Activated CD4-positive, alpha-beta T cell treated with anti-CD3 and anti-CD28 coated beads for 36 hours (primary cell): ENCODE data around the gene EHBP1. TPM values are rescaled to one million over a fixed set of nuclear protein-coding genes. Genes with fewer than 3 reads are reported as not detected.
A peak's percentile ranks its signal among the peaks of the same experiment; 100 is the strongest.

Experiments used
- ATAC-seq: fragments of 200-7000 bp; cut with Tn5 transposase; one replicate; pipeline ENCODE4 v1.10.0; 2021; ENCODE audit warnings: mild to moderate bottlenecking, moderate library complexity
- CTCF ChIA-PET: fragments of 350-600 bp; sonication (Branson Sonifier 250); formaldehyde crosslinking; loops from one replicate; lab custom pipeline; 2021; ENCODE audit warnings: antibody characterized with exemption; lab: Charles Lee
- POLR2A ChIA-PET: fragments of 350-600 bp; sonication (Branson Sonifier 250); formaldehyde crosslinking; loops from one replicate; lab custom pipeline; 2021; ENCODE audit warnings: antibody characterized with exemption, inconsistent platforms; lab: Charles Lee
- DNase-seq: peaks from one replicate; pipeline ENCODE4 v3.0.0-alpha.2; 2020
- H3K27ac Mint-ChIP-seq: one replicate; pipeline ENCODE4 v1.8.0; 2021; ENCODE audit warnings: mixed read lengths
- H3K27me3 Mint-ChIP-seq: one replicate; pipeline ENCODE4 v1.8.0; 2021; ENCODE audit warnings: mixed read lengths
- H3K36me3 Mint-ChIP-seq: one replicate; pipeline ENCODE4 v1.8.0; 2021; ENCODE audit warnings: low read depth, mixed read lengths
- H3K4me1 Mint-ChIP-seq: one replicate; pipeline ENCODE4 v1.8.0; 2021; ENCODE audit warnings: mixed read lengths
- H3K4me3 Mint-ChIP-seq: one replicate; pipeline ENCODE4 v1.8.0; 2021; ENCODE audit warnings: mild to moderate bottlenecking, moderate library complexity, mixed read lengths
- H3K9me3 Mint-ChIP-seq: one replicate; pipeline ENCODE4 v1.8.0; 2021; ENCODE audit warnings: low read depth, mixed read lengths
- intact Hi-C, 2 experiments: fragments of 100-400 bp; cut with DNase I in 1 of 2; cut with micrococcal nuclease in 1 of 2; formaldehyde crosslinking; loops; one replicate each; pipeline versions ENCODE4 v1.14.2 to v1.15.1; 2022 to 2024; cut with DNase I, micrococcal nuclease
- total RNA-seq, 2 experiments: library from RNA; stranded (reverse); gene quantifications; one replicate each; pipeline ENCODE4 v1.2.3, GENCODE V29; 2021

The EHBP1 gene
- total RNA-seq, 2 experiments from 2014 or later, result 27.3 to 28.5 TPM

DNA sequence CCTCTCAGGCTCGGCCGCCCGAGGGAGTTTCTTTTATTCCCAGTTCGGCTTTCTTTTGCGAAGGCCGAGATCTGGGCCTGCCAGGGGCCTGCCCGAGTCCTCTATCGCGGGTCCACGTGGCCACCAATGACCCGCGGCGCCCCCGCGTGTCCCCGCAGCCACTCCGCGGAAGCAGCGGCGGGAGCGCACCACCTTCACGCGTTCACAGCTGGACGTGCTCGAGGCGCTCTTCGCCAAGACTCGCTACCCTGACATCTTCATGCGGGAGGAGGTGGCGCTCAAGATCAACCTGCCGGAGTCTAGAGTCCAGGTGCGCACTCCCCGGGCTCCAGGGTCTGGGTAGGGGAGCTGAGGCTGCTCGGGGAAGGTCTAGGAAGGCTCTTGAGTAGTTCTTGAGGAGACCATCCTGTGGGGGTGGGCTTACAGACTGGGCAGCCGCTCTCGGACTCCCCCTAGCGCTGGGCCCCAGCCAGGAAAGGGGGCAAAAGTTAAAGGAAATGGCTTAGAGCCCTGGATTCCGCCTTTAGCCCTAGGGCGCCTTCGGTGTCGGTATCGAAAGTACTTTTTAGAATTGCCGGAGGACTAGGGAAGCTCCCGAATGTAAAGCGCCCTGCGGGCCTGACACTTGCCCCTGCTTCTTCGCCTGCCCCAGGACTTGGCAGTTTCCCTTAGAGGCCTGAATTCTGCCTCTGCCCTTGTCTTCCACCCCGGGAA lies 348.5 kb downstream of the EHBP1 start:
- no peaks in the 10 kb centered on the region for H3K9me3 Mint-ChIP-seq
- H3K4me3 Mint-ChIP-seq, result peak overlapping the region; percentile 36
- peak; percentile 4 for ATAC-seq
- intact Hi-C loops, result loop anchor here (5.0 to 10.0 kb wide), 6 partner anchors 267 to 788 kb away; partner anchors contain the start of genes MDH1 (in 1 of the 2), UGP2 (in 1 of the 2) and WDPCP (in 1 of the 2)
- POLR2A ChIA-PET, result interaction anchor here (0.6 kb wide), 1 partner anchor 30 kb away, joined by 5 read pairs; no protein-coding TSS in a partner anchor
- peaks cover 73% of the 10 kb centered on the region for H3K4me1 Mint-ChIP-seq
- peaks cover 80% of the 10 kb centered on the region for H3K27me3 Mint-ChIP-seq
- DNase-seq, result peak; percentile 61
- CTCF ChIA-PET, result interaction anchor here (0.6 to 0.7 kb wide), 4 partner anchors 43 to 1340 kb away, joined by 3 to 4 read pairs (median 3); no protein-coding TSS in a partner anchor
- no peak overlapping the region for H3K27ac Mint-ChIP-seq
- H3K36me3 Mint-ChIP-seq, result no peaks in the 10 kb centered on the region

DNA sequence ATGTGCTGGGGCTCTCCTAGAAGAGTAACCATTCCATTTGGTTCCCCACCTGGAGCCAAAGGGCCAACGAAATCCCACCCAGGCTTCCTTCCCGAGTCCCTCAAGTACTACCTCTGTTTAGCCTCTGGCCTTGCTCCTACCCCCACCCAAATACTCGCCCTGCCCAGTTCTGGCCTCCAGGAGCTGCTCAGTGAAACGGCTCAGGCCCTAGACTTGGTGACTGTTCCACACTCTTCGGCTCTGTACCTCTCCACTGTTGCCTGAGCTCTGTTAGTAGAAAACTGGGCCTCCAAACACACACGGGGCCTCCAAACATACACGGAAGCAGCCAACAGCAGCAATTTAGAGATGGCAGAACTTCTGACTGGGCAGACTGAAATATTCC lies 349.3 kb downstream of the EHBP1 start:
- ChIA-PET CTCF (interaction anchor here (0.6 kb wide), 2 partner anchors 72 to 812 kb away, joined by 3 to 4 read pairs; no protein-coding TSS in a partner anchor), POLR2A (no interaction called here)
- peaks cover 67% of the 10 kb centered on the region for H3K4me1 Mint-ChIP-seq

DNA sequence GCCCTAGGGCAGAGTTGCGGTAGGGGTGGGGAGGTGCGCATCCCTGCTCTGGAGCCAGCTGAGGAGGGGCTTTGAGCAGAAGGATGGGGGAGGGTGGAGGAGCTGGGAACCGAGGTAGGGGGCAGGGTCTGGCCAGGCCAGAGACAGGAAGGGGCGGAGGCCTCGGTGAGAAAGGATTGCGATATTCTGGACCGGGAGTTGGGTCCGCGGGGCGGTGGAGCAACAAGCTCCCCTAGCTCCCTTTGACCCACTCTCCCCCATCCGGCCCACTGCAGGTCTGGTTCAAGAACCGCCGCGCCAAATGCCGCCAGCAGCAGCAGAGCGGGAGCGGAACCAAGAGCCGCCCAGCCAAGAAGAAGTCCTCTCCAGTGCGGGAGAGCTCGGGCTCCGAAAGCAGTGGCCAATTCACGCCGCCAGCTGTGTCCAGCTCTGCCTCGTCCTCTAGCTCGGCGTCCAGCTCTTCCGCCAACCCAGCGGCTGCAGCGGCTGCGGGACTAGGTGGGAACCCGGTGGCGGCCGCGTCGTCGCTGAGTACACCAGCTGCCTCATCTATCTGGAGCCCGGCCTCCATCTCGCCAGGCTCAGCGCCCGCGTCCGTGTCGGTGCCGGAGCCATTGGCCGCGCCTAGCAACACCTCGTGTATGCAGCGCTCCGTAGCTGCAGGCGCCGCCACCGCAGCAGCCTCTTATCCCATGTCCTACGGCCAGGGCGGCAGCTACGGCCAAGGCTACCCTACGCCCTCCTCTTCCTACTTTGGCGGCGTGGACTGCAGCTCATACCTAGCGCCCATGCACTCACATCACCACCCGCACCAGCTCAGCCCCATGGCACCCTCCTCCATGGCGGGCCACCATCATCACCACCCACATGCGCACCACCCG lies 350.0 kb downstream of the EHBP1 start:
- intact Hi-C loops, result loop anchor here in 1 of 2 experiments (10.0 kb wide), 2 partner anchors 271 to 379 kb away; no protein-coding TSS in a partner anchor
- H3K27me3 Mint-ChIP-seq, result peaks cover 75% of the 10 kb centered on the region
- H3K36me3 Mint-ChIP-seq, result no peaks in the 10 kb centered on the region
- POLR2A ChIA-PET, result no interaction called here
- H3K4me1 Mint-ChIP-seq, result peaks cover 70% of the 10 kb centered on the region
- CTCF ChIA-PET, result interaction anchor here (0.7 to 0.8 kb wide), 2 partner anchors 8 to 763 kb away, joined by 3 read pairs; no protein-coding TSS in a partner anchor
- H3K9me3 Mint-ChIP-seq, result no peaks in the 10 kb centered on the region
- H3K27ac Mint-ChIP-seq, result no peak overlapping the region
- DNase-seq (peak; percentile 38), ATAC-seq (no peak)
- peak overlapping the region; percentile 28 for H3K4me3 Mint-ChIP-seq

More for the DNA sequence above, 349.3 kb downstream of the EHBP1 start:
- DNase-seq (peak; percentile 10), ATAC-seq (no peak)
- H3K27me3 Mint-ChIP-seq, result peaks cover 72% of the 10 kb centered on the region
- H3K4me3 Mint-ChIP-seq, result peak overlapping the region; percentile 2
- no peak overlapping the region for H3K27ac Mint-ChIP-seq
- H3K9me3 Mint-ChIP-seq, result no peaks in the 10 kb centered on the region
- no peaks in the 10 kb centered on the region for H3K36me3 Mint-ChIP-seq
- intact Hi-C loops, result loop anchor here (5.0 to 10.0 kb wide), 6 partner anchors 268 to 787 kb away; partner anchors contain the start of genes MDH1 (in 1 of the 2), UGP2 (in 1 of the 2) and WDPCP (in 1 of the 2)

DNA sequence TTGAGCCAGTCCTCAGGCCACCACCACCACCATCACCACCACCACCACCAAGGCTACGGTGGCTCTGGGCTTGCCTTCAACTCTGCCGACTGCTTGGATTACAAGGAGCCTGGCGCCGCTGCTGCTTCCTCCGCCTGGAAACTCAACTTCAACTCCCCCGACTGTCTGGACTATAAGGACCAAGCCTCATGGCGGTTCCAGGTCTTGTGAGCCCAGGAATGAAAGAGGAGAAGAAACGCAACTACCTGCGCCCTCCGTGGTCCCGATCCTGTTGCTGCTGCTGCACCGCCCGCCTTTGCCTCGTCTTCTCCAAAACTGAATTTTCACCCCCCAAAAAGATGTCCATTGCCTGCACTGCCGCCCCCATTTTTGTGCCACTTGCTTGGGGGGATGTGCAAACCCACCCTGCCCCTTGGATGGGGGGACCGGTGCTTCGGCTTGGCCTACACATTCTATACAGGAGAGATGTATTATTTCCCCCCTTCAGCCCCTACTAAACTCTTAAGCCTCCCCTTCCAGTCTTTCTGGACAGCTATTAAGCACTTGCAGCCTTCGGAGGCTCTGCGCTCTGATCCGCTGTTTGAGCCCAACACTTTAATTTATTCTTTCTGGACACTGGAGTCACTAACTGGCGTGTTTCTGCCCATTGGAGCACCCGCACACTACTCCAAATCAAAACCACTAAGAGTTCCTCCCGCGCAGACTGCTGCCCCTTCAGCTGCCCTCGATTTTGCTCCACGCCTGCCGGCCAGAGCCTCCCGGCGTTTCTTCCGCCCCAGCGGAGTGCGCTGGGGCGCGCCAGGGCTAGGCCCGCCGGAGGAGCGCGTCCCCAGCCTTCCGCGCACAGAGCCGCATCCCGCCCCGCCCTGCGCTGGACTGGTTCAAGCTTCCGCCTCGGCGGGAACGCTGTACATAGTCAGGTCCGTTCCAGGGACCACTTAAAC lies 350.9 kb downstream of the EHBP1 start:
- DNase-seq (peak; percentile 59), ATAC-seq (peak; percentile 47)
- POLR2A ChIA-PET, result no interaction called here

DNA sequence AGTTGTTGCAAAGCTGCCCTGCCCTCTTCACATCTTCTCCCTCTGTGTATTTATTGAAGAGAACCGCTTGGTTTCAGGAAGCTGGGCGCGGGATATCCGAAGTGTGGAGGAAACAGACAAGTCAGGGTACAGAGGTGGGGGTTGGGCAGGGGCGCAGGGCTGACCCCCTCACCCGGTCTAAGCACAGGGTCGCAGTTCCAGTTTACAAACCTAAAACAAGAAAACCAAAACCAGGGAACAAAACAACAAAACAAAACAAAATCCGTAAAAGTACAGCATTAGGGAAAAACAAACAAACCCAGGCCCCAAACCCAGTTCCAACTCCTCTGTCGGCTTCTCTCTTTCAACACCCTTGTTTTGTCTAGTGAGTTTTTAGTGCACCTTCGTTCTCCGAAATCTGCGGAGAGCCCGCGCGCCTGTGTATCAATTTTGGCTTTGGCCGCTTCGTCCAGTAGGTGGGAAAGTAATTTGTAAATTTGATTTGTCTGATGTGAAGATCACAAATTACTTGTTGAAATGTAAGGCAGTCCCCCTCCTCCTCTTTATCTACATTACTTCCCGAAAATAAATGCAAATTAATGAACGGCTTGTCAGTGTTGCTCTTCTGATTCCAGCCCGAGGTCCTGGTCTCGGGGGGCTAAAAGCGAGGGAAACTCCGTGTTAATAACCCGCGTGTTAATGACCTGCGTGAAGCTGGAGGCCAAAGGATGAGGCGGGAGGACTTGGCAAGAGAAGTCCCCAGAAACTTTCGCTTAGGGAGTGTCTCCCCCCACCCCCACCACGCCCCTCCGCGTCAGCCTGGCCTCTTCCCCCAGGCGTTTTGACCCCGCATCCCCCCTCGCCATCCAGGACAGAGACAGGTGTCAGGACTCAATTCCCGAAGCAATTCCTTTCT lies 352.0 kb downstream of the EHBP1 start:
- ChIA-PET CTCF (no interaction called here), POLR2A (no interaction called here)
- no peaks in the 10 kb centered on the region for H3K9me3 Mint-ChIP-seq
- peaks cover 62% of the 10 kb centered on the region for H3K4me1 Mint-ChIP-seq
- no peak overlapping the region for H3K27ac Mint-ChIP-seq
- H3K27me3 Mint-ChIP-seq, result peaks cover 77% of the 10 kb centered on the region
- no peak for DNase-seq
- no peaks in the 10 kb centered on the region for H3K36me3 Mint-ChIP-seq
- no peak for ATAC-seq
- intact Hi-C loops, result loop anchor here (1.0 to 10.0 kb wide), 4 partner anchors 8 to 377 kb away; no protein-coding TSS in a partner anchor
- H3K4me3 Mint-ChIP-seq, result peak overlapping the region; percentile 28

More for the DNA sequence above, 350.9 kb downstream of the EHBP1 start:
- H3K4me3 Mint-ChIP-seq, result peak overlapping the region; percentile 28
- no peaks in the 10 kb centered on the region for H3K36me3 Mint-ChIP-seq
- intact Hi-C loops, result loop anchor here in 1 of 2 experiments (1.0 to 10.0 kb wide), 3 partner anchors 8 to 378 kb away; no protein-coding TSS in a partner anchor
- H3K4me1 Mint-ChIP-seq, result peaks cover 67% of the 10 kb centered on the region
- H3K27ac Mint-ChIP-seq, result no peak overlapping the region
- H3K27me3 Mint-ChIP-seq, result peaks cover 74% of the 10 kb centered on the region
- H3K9me3 Mint-ChIP-seq, result no peaks in the 10 kb centered on the region
- CTCF ChIA-PET, result no interaction called here

DNA sequence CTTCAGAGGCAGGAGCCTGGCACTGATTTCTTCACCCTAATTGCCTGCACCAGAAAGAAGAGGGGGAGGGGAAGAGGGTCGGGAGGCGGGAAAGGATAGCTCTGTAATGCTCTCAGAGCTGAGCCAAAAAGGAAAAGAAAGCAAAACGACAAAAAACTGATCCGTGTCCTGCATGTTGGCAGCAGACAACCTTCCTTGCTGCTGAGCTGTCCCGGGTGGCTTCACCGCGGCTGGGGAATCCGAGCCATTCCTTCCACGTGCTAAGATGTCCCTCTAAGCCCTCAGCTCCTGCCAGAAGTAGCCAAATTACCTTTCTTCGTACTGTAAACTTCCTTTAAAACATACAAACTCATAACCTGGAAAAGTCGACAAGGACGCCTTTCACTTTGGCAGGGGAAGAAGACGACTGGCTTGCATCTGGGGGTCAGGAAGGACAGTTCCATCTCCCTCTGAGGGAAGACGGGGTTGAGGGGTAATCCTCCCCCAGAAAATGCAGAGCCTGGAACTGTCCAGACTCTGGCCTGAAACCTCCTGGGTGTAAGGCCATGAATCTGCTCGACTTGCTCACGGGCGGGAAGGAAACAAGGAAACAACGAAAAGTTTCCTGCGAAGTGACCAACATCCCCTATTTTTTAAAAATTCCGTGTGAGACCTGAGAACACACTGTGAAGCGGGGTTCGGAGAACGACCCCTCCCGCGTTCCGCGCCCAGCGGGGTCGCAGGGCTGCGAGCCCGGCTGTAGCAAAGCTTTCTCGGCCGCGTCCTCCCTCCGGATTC lies 352.8 kb downstream of the EHBP1 start:
- ATAC-seq (no peak), DNase-seq (peak; percentile 12)
- peaks cover 56% of the 10 kb centered on the region for H3K4me1 Mint-ChIP-seq
- no peaks in the 10 kb centered on the region for H3K9me3 Mint-ChIP-seq
- CTCF ChIA-PET, result no interaction called here
- H3K4me3 Mint-ChIP-seq, result peak overlapping the region; percentile 28
- POLR2A ChIA-PET, result no interaction called here
- no peaks in the 10 kb centered on the region for H3K36me3 Mint-ChIP-seq
- peaks cover 74% of the 10 kb centered on the region for H3K27me3 Mint-ChIP-seq
- intact Hi-C loops, result loop anchor here (1.0 to 10.0 kb wide), 3 partner anchors 9 to 376 kb away; no protein-coding TSS in a partner anchor
- no peak overlapping the region for H3K27ac Mint-ChIP-seq

DNA sequence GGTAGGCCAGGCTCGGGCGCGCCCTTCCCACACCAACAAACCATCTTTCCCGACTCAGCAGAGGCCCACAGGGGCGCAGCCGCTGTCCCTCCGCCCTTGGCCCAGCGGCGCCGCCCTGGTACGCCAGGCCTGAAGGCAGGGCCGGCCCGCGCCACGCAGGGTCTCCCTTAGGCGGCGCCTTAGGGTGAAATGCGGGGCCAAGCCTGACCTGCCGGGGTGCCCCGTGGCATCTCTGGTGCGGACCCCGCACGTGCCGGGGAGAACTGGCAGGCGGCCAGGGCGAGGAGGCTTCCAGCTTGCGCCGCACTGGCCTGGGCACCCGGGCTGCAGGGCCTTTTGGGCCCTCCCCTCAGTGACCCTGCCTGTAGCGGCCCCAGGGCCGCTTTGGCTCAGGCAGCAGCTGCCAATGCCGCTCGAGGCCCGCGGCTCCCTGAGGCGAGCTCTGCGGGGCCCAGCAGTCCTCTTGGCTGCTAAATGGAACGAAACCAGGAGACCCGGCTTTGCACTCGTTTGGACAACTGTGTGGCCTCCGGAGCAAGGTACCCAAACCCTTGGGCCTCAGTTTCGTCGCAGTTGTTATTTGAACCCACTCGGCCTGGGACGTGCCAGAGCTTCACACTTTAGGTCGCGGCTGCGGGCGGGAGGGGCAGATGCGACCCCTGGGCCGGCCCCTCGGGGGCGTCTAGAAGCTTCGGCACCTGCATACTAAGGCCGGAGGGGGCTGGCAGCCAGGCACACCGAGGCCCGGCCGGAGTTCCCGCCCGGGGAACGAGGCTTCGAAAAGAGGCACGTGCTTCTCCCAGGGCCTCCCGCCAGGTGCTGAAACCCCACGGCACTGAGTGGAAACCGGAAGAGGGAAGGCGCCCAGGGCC lies 353.6 kb downstream of the EHBP1 start:
- ATAC-seq, result no peak
- ChIA-PET CTCF (no interaction called here), POLR2A (no interaction called here)

DNA sequence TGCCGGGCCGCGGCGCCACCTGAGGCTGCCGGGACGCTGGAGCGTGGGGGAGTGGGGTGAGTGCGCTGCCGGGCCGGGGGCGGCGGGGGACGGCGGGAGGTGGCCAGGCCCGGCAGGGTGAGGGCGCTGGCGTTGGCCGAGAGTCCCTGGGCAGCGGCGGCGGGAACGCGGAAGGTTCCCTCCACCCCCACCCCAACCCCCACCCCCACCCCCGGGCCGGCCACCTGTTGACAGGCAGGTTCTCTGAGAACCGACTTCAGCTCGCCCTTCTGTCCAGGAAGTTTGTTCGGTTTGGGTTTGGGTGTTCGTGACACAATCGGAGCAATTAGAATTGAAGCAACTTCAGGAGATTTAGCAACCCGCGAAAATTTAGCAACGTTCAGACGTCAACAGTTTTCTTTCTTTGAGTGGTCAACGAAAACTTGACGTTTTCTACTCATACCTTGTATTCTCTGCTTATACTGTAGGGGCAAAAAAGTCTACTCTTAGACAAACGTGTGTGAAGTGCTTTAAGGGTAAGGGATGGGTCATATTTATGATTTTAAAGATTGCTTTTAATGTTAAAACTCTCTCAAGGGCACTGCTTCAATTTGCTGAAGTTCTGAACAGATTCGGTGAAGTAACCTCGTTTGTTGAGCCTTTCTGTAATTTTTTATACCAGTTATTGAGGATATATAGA lies 354.4 kb downstream of the EHBP1 start:
- intact Hi-C loops, result loop anchor here in 1 of 2 experiments (10.0 kb wide), 2 partner anchors 275 to 375 kb away; no protein-coding TSS in a partner anchor
- POLR2A ChIA-PET, result interaction anchor here (0.6 kb wide), 1 partner anchor 1062 kb away, joined by 4 read pairs; no protein-coding TSS in a partner anchor
- CTCF ChIA-PET, result no interaction called here
- peak overlapping the region; percentile 27 for H3K4me3 Mint-ChIP-seq
- ATAC-seq (no peak), DNase-seq (no peak)
- H3K27ac Mint-ChIP-seq, result no peak overlapping the region
- no peaks in the 10 kb centered on the region for H3K36me3 Mint-ChIP-seq
- peaks cover 44% of the 10 kb centered on the region for H3K4me1 Mint-ChIP-seq
- peaks cover 69% of the 10 kb centered on the region for H3K27me3 Mint-ChIP-seq
- H3K9me3 Mint-ChIP-seq, result no peaks in the 10 kb centered on the region

More for the DNA sequence above, 353.6 kb downstream of the EHBP1 start:
- H3K4me1 Mint-ChIP-seq, result peaks cover 50% of the 10 kb centered on the region
- no peak overlapping the region for H3K4me3 Mint-ChIP-seq
- no peaks in the 10 kb centered on the region for H3K9me3 Mint-ChIP-seq
- peaks cover 73% of the 10 kb centered on the region for H3K27me3 Mint-ChIP-seq
- DNase-seq, result peak; percentile 24
- intact Hi-C loops, result loop anchor here (1.0 to 10.0 kb wide), 3 partner anchors 10 to 376 kb away; no protein-coding TSS in a partner anchor
- H3K27ac Mint-ChIP-seq, result no peak overlapping the region
- no peaks in the 10 kb centered on the region for H3K36me3 Mint-ChIP-seq
